PC-9 (cell line): ENCODE results near the gene MAVS. TPM values are rescaled to one million over a fixed set of nuclear protein-coding genes. Genes with fewer than 3 reads are reported as not detected.
A peak's percentile ranks its signal among the peaks of the same experiment; 100 is the strongest.

ENCODE experiments used
- BruUV-seq: library from RNA; stranded (reverse); fragments of 400-500 nt; replicated peaks from 2 replicates; lab custom pipeline; 2021; lab: Mats Ljungman, UMichigan
- CTCF ChIA-PET: fragments of 300-600 bp; sonication (Branson Sonifier 250); formaldehyde crosslinking; loops from one replicate; lab custom pipeline; 2022; ENCODE audit warnings: antibody characterized with exemption; lab: Charles Lee
- POLR2A ChIA-PET: fragments of 300-600 bp; sonication (Branson Sonifier 250); formaldehyde crosslinking; loops from one replicate; lab custom pipeline; 2022; ENCODE audit warnings: antibody characterized with exemption; ENCODE audit not compliant: unreplicated experiment; lab: Charles Lee
- DNase-seq, 2 experiments: peaks; one replicate each; pipeline versions ENCODE4 v3.0.0 to v3.0.0-alpha.2; 2015 to 2022; ENCODE audit warnings: mixed read lengths in 1 of 2
- H2AFZ ChIP-seq: fragments of 200-600 bp; sonication (generic); 2 replicates; pipeline ENCODE4 v1.8.1; 2017; ENCODE audit warnings: antibody characterized with exemption
- H3F3A ChIP-seq: fragments of 200-600 bp; sonication (generic); 2 replicates; pipeline ENCODE4 v1.8.1; 2017; ENCODE audit warnings: antibody characterized with exemption, mild to moderate bottlenecking, low read depth; ENCODE audit not compliant: insufficient read depth
- H3K27ac ChIP-seq: fragments of 200-600 bp; sonication (generic); 2 replicates; pipeline ENCODE4 v1.6.1; 2016; ENCODE audit warnings: mixed run types
- H3K27me3 ChIP-seq: fragments of 200-600 bp; sonication (generic); 2 replicates; pipeline ENCODE4 v1.6.1; 2016; ENCODE audit warnings: low read depth, mixed run types; ENCODE audit not compliant: insufficient read depth
- H3K36me3 ChIP-seq: fragments of 200-600 bp; sonication (generic); 2 replicates; pipeline ENCODE4 v1.6.1; 2016; ENCODE audit warnings: low read depth, mixed run types
- H3K4me1 ChIP-seq: fragments of 200-600 bp; sonication (generic); replicated peaks from 2 replicates; pipeline ENCODE4 v1.6.1; 2016; ENCODE audit warnings: mixed run types; ENCODE audit not compliant: insufficient read depth
- H3K4me2 ChIP-seq: fragments of 200-600 bp; sonication (generic); 2 replicates; pipeline ENCODE4 v1.6.1; 2017; ENCODE audit warnings: mixed run types
- H3K4me3 ChIP-seq: fragments of 200-600 bp; sonication (generic); 2 replicates; pipeline ENCODE4 v1.6.1; 2016; ENCODE audit warnings: mixed run types
- H3K79me2 ChIP-seq: fragments of 200-600 bp; sonication (generic); 2 replicates; pipeline ENCODE4 v1.6.1; 2017; ENCODE audit warnings: low read depth, mixed run types
- H3K9me2 ChIP-seq: fragments of 200-600 bp; sonication (generic); 2 replicates; pipeline ENCODE4 v1.8.1; 2017; ENCODE audit warnings: mild to moderate bottlenecking; ENCODE audit not compliant: insufficient read depth
- H3K9me3 ChIP-seq: fragments of 200-600 bp; sonication (generic); 2 replicates; pipeline ENCODE4 v1.8.1; 2016; ENCODE audit warnings: low read depth; ENCODE audit not compliant: insufficient read depth
- H4K20me1 ChIP-seq: fragments of 200-600 bp; sonication (generic); 2 replicates; pipeline ENCODE4 v1.8.1; 2017; ENCODE audit not compliant: insufficient read depth
- EZH2 ChIP-seq: fragments of 200-600 bp; sonication (generic); IDR thresholded peaks from 2 replicates; pipeline ENCODE4 v1.8.0; 2017; ENCODE audit warnings: antibody characterized with exemption, low read depth
- intact Hi-C: fragments of 100-400 bp; cut with micrococcal nuclease; formaldehyde crosslinking; loops from one replicate; pipeline ENCODE4 v1.10.0; 2022; ENCODE audit not compliant: unreplicated experiment
- total RNA-seq: library from RNA; stranded (reverse); gene quantifications from 2 replicates; pipeline ENCODE4 v1.2.3, GENCODE V29; 2021
- TF ChIP-seq, protein P1 (sequence below): fragments of 200-600 bp; sonication (generic); conservative IDR thresholded peaks from 2 replicates; pipeline ENCODE4 v1.6.1; 2017; ENCODE audit warnings: mixed run types, antibody characterized with exemption, mild to moderate bottlenecking, moderate library complexity

Gene MAVS
- total RNA-seq, 1 experiment from 2014 or later, result 61.3 TPM

DNA sequence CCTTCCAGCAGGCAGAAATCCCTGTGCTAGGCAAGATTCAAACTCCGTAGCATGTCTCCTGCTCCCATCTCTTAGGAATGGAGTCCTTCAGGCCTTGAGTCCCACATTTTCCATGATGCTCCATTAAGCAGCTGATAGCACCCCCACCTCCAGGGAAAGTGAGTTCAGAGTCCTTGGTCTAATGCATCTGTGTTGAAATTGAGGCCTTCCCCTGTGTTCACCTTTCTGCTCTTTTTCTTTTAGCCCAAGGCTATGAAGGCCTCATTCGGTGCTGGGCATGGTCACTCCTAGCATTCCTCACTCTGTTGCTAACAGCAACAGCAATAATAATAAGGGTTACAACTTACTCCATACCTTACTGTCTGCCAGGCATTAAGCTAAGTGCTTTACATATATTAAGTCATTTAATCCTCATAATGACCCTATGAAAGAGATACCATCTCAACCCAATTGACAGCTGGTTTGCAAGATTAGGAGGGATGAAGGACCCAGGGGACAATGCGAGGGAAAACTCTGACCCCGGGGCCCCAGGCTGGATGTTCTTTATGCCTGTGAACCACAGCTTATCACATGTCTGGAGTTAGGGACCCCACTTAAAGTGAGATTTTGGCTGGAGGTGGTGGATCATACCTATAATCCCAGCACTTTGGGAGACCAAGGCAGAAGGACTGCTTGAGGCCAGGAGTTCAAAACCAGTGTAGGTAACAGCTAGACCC lies 25.1 kb downstream of the MAVS start:
- Histone ChIP-seq H3K36me3 (no peaks in the 10 kb centered on the region; the same call in 1 of the 2 replicates), H3K4me3 (no peak overlapping the region), H3F3A (peaks cover 30% of the 10 kb centered on the region), H3K27ac (peak overlapping the region; percentile 40), H3K9me3 (no peaks in the 10 kb centered on the region), H3K79me2 (no peaks in the 10 kb centered on the region), H3K4me1 (peaks cover 18% of the 10 kb centered on the region), H3K27me3 (no peaks in the 10 kb centered on the region), H3K9me2 (no peaks in the 10 kb centered on the region), H4K20me1 (no peaks in the 10 kb centered on the region; the same call in 1 of the 2 replicates), H2AFZ (no peak overlapping the region), H3K4me2 (peak overlapping the region; percentile 44)
- POLR2A ChIA-PET, result interaction anchor here (0.6 to 0.7 kb wide), 2 partner anchors 45 to 643 kb away, joined by 5 read pairs; no protein-coding TSS in a partner anchor
- TF ChIP-seq EZH2, result no peak
- TF ChIP-seq, protein P1, sequence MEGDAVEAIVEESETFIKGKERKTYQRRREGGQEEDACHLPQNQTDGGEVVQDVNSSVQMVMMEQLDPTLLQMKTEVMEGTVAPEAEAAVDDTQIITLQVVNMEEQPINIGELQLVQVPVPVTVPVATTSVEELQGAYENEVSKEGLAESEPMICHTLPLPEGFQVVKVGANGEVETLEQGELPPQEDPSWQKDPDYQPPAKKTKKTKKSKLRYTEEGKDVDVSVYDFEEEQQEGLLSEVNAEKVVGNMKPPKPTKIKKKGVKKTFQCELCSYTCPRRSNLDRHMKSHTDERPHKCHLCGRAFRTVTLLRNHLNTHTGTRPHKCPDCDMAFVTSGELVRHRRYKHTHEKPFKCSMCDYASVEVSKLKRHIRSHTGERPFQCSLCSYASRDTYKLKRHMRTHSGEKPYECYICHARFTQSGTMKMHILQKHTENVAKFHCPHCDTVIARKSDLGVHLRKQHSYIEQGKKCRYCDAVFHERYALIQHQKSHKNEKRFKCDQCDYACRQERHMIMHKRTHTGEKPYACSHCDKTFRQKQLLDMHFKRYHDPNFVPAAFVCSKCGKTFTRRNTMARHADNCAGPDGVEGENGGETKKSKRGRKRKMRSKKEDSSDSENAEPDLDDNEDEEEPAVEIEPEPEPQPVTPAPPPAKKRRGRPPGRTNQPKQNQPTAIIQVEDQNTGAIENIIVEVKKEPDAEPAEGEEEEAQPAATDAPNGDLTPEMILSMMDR, result no peak
- peak; percentile 38 to 88 for DNase-seq
- BruUV-seq, result no TSS peak
- CTCF ChIA-PET, result interaction anchor here (0.5 kb wide), 1 partner anchor 127 kb away, joined by 6 read pairs; no protein-coding TSS in a partner anchor
- intact Hi-C loops, result no loop called here

DNA sequence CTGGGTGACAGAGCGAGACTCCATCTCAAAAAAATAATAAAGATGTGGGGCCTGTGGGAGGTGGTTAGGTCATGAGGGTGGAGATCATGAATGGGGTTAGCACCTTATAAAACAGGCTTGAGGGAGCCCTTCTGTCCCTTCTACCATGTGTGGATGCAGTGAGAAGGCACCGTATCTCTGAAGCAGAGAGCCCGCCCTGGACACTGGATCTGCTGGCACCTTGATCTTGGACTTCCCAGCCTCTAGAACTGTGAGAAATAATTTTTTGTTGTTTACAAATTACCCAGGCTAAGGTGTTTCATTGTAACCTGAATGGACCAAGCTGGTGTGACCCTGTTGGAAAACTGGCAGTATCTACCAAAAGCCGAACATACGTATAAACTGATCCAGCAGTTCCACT lies 26.9 kb downstream of the MAVS start:
- H2AFZ ChIP-seq, result no peak overlapping the region
- no peaks in the 10 kb centered on the region for H3K9me3 ChIP-seq
- TF ChIP-seq, protein P1, result no peak
- TF ChIP-seq EZH2, result no peak
- H3K27ac ChIP-seq, result no peak overlapping the region
- no TSS peak for BruUV-seq
- POLR2A ChIA-PET, result interaction anchor here (0.7 kb wide), 1 partner anchor 30 kb away, joined by 3 read pairs; no protein-coding TSS in a partner anchor
- peaks cover 29% of the 10 kb centered on the region for H3F3A ChIP-seq
- no peaks in the 10 kb centered on the region; the same call in 1 of the 2 replicates for H3K36me3 ChIP-seq
- CTCF ChIA-PET, result no interaction called here
- H3K4me1 ChIP-seq, result peaks cover 18% of the 10 kb centered on the region
- H3K27me3 ChIP-seq, result no peaks in the 10 kb centered on the region
- no peaks in the 10 kb centered on the region; the same call in 1 of the 2 replicates for H4K20me1 ChIP-seq
- H3K9me2 ChIP-seq, result no peaks in the 10 kb centered on the region
- H3K4me3 ChIP-seq, result no peak overlapping the region
- no peaks in the 10 kb centered on the region for H3K79me2 ChIP-seq
- intact Hi-C loops, result no loop called here
- no peak overlapping the region for H3K4me2 ChIP-seq
- DNase-seq, result no peak

DNA sequence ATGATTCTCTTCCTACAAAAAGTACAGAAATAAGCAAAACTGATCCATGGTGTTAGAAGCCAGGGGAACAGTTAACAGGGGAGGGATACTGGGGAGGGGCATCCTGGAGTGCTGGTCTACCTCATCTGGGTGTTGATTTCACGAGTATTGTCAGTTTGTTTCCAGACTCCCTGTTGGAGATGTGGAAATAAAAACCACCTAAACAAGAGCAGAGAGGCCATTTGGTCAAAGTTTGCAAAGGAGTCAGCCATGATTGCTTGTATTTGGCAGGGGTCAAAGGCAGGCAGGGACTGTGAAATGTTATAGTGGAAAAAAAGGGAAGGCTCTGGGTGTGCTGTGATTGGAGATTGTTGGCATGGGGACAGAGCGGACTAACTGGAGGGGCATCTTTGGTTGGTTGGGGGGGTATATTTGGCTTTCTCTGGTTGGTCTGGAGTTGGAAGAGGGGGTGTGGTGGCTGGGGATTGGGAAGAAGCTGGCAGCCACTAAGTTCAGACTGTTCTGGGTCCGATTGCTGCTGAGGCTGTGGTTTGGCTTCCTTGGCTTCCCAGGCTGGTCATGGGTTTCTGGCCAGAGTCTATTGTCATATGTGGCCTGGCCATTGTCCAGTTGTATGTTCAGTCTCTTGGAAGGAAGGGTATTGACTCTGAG lies 27.7 kb downstream of the MAVS start:
- H3F3A ChIP-seq, result peaks cover 26% of the 10 kb centered on the region
- CTCF ChIA-PET, result no interaction called here
- POLR2A ChIA-PET, result interaction anchor here (0.7 kb wide), 1 partner anchor 31 kb away, joined by 3 read pairs; no protein-coding TSS in a partner anchor
- no peaks in the 10 kb centered on the region for H3K79me2 ChIP-seq
- BruUV-seq, result no TSS peak
- H3K36me3 ChIP-seq, result no peaks in the 10 kb centered on the region; the same call in 1 of the 2 replicates
- H3K27ac ChIP-seq, result 0 out of 2 replicates have a peak overlapping the region, but pooled peaks have one; percentile 19
- H2AFZ ChIP-seq, result no peak overlapping the region
- TF ChIP-seq EZH2, result no peak
- TF ChIP-seq, protein P1, result no peak
- no peaks in the 10 kb centered on the region; the same call in 1 of the 2 replicates for H4K20me1 ChIP-seq
- peaks cover 18% of the 10 kb centered on the region for H3K4me1 ChIP-seq
- no peak overlapping the region for H3K4me3 ChIP-seq
- no peaks in the 10 kb centered on the region for H3K27me3 ChIP-seq
- no peaks in the 10 kb centered on the region for H3K9me2 ChIP-seq
- DNase-seq, result no peak
- H3K4me2 ChIP-seq, result no peak overlapping the region
- H3K9me3 ChIP-seq, result no peaks in the 10 kb centered on the region
- intact Hi-C loops, result no loop called here
